Transverse colon (tissue), 4 donors: Measurements from ENCODE around the gene MAGEA2B. TPM values are rescaled to one million over a fixed set of nuclear protein-coding genes. Genes with fewer than 3 reads are reported as not detected.
"Not testable (repeated sequence)": the region's sequence is repeated elsewhere in the genome, so short reads cannot be mapped to it uniquely, and the experiment has no call there.

Experiments used
- DNase-seq: peaks from one replicate; pipeline ENCODE4 v3.0.0-alpha.2; 2019
- H3K27ac ChIP-seq, 4 donors: fragments of 200-600 bp; sonication (generic); 2 replicates each; pipeline ENCODE4 v1.5.1; 2016 to 2018; ENCODE audit warnings: inconsistent platforms in 4 of 4
- H3K27me3 ChIP-seq: fragments of 200-600 bp; sonication (generic); 2 replicates; pipeline ENCODE4 v1.5.1; 2017; ENCODE audit warnings: inconsistent platforms
- H3K36me3 ChIP-seq, 4 donors: fragments of 200-600 bp; sonication (generic); 2 replicates each; pipeline ENCODE4 v1.5.1; 2017 to 2019; ENCODE audit warnings: inconsistent platforms in 4 of 4
- H3K4me1 ChIP-seq, 4 donors: fragments of 200-600 bp; sonication (generic); 2 replicates each; pipeline ENCODE4 v1.5.1; 2017 to 2020; ENCODE audit warnings: inconsistent platforms in 4 of 4
- H3K4me3 ChIP-seq, 4 donors: fragments of 200-600 bp; sonication (generic); 1 replicate in 1 of 4; 2 replicates in 3 of 4; pipeline versions ENCODE4 v1.5.1 to v1.6.1; 2017 to 2019; ENCODE audit warnings: inconsistent platforms in 4 of 4
- H3K9me3 ChIP-seq, 2 donors: fragments of 200-600 bp; sonication (generic); 2 replicates each; pipeline ENCODE4 v1.5.1; 2017 to 2019; ENCODE audit warnings: inconsistent platforms in 2 of 2
- EP300 ChIP-seq: sonication (generic); formaldehyde crosslinking; IDR thresholded peaks from one replicate; pipeline ENCODE4 v1.6.1; 2017; ENCODE audit warnings: antibody characterized with exemption, low read depth
- POLR2A ChIP-seq: fragments of 450-650 bp; IDR thresholded peaks from one replicate; pipeline ENCODE4 v1.6.1; 2016; ENCODE audit warnings: antibody characterized with exemption, mild to moderate bottlenecking, moderate library complexity
- POLR2AphosphoS5 ChIP-seq, 3 donors: sonication (generic); formaldehyde crosslinking; IDR thresholded peaks; one replicate each; pipeline ENCODE4 v1.6.1; 2016; ENCODE audit warnings: antibody characterized with exemption in 3 of 3
- WGBS, 2 donors: methylation state at CpG; one replicate each; pipeline ENCODE4 v1.1.5; 2018; ENCODE audit warnings: low coverage in 1 of 2; 5-methylcytosine and 5-hydroxymethylcytosine counted together
- in situ Hi-C, 4 donors: fragments of 200-750 bp; cut with MboI; loops; one replicate each; pipeline versions ENCODE4 v1.15.0 to v1.15.1; 2017; ENCODE audit warnings: low sequenced_read_pairs in 3 of 4, low pct_ligation_motif_present in 1 of 4, low pct_unique_long_range_greater_than_20kb in 1 of 4
- intact Hi-C: fragments of 100-400 bp; cut with DNase I; formaldehyde crosslinking; loops from one replicate; pipeline ENCODE4 v1.15.1; 2023; ENCODE audit warnings: low total_unique reads
- total RNA-seq, 4 donors: library from RNA; depleted of rRNA; stranded (reverse); fragments of >200 nt; gene quantifications; one replicate each; pipeline ENCODE4 v1.1.0, GENCODE V29; 2016
- TF ChIP-seq, protein P1 (sequence below), 5 experiments: fragments of 200-600 bp in 3 of 5; fragments of 450-650 bp in 2 of 5; sonication (generic) in 3 of 5; IDR thresholded peaks; 1 replicate in 2 of 5; 2 replicates in 3 of 5; pipeline ENCODE4 v1.5.1; 2016 to 2017; ENCODE audit warnings: antibody characterized with exemption in 5 of 5, inconsistent platforms in 3 of 5, mild to moderate bottlenecking in 2 of 5, moderate library complexity in 1 of 5

MAGEA2B gene
- total RNA-seq, 4 donors from 2014 or later: not detected

DNA sequence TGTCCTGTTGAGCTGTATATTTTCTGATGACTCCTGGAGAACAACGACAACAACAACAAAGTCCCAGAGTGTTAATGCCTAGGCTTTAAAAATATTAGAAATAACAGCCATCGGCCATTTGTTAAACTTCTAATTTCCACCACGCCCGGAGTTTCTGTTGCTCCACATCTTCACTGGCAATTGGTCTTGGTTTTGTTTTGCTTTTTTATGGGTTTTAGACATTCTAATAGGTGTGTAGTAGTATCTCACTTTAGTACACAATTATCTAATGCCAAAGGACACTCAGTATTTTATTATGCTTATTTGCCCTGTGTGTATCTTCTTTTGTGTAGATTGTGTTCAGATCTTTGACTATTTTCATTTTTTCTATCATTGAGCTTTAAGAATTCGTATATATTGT is 24.1 kb downstream of the MAGEA2B start:
- in situ Hi-C loops (no loop called here), intact Hi-C loops (no loop called here)
- H3K9me3 ChIP-seq: no peaks in the 10 kb centered on the region
- no peaks in the 10 kb centered on the region for H3K27me3 ChIP-seq
- no peak for DNase-seq
- H3K4me3 ChIP-seq: no peak overlapping the region
- 67 to 79% methylated on average over 1 to 5 of the region's 5 CpGs for WGBS, 2 donors
- no peaks in the 10 kb centered on the region for H3K4me1 ChIP-seq
- no peaks in the 10 kb centered on the region for H3K36me3 ChIP-seq
- no peak overlapping the region for H3K27ac ChIP-seq
- TF ChIP-seq, protein P1, sequence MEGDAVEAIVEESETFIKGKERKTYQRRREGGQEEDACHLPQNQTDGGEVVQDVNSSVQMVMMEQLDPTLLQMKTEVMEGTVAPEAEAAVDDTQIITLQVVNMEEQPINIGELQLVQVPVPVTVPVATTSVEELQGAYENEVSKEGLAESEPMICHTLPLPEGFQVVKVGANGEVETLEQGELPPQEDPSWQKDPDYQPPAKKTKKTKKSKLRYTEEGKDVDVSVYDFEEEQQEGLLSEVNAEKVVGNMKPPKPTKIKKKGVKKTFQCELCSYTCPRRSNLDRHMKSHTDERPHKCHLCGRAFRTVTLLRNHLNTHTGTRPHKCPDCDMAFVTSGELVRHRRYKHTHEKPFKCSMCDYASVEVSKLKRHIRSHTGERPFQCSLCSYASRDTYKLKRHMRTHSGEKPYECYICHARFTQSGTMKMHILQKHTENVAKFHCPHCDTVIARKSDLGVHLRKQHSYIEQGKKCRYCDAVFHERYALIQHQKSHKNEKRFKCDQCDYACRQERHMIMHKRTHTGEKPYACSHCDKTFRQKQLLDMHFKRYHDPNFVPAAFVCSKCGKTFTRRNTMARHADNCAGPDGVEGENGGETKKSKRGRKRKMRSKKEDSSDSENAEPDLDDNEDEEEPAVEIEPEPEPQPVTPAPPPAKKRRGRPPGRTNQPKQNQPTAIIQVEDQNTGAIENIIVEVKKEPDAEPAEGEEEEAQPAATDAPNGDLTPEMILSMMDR (IDR thresholded peaks at IDR 0.05): no peak
- no peak for TF ChIP-seq POLR2A
- TF ChIP-seq EP300: no peak
- TF ChIP-seq POLR2AphosphoS5 (IDR thresholded peaks at IDR 0.05): no peak

DNA sequence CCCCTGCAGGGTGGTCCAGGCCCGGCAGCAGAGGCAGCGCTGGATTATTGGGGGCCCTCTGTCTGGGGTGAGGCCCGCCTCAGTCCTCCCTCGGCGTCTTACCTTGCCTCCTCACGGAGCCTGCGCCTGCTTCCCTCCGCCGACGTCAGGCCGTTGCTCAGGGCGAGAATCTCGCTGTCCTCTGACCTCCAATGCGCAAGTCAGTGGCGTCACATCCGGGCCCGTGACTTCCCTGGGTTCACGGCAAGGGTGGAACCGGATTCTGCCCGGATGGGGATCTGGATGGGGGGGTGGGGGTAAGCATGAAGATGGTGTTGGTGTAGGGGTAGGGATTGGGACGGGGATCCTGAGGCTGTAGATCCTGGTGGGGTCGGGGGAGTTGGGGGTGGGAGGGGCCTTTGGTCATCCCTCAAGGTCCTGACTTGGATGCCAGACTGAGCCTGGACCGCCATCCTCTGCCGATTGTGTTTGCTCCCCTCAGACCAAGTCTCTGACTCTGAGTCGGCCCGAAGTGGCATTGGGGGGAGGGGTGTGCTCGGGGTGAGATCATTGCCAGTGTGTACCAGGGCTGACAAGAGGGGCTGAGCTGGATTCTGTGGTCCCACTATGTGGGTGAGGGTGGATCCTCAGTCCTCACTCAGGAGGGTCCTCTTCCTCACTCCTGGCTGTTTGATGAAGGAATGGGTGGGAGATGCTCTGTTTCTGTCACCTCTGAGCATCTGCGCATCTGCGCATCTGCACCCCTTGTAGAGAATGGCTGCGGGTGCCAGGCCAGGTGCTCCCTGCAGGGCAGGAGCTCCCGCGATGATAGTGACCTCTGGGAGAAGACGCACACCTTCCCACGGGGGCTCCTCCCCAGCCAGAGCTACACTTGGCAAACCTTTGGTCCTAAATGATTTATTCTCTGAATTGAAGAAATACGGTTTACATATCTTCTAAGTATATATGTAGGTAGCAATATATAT is 39.5 kb downstream of the MAGEA2B start, which contains the start of gene MAGEA2:
MAGEA2 (minus strand) TSS at position 157 of the 965 bp plus-strand sequence. CDS start 2,479 bp downstream, outside the sequence.
- intact Hi-C loops, H3K9me3 ChIP-seq, H3K4me3 ChIP-seq, DNase-seq, H3K36me3 ChIP-seq, in situ Hi-C loops, H3K27ac ChIP-seq, H3K4me1 ChIP-seq, H3K27me3 ChIP-seq: not testable (repeated sequence)
- WGBS, 2 donors: no CpG with 5 or more reads among the region's 35 CpGs

DNA sequence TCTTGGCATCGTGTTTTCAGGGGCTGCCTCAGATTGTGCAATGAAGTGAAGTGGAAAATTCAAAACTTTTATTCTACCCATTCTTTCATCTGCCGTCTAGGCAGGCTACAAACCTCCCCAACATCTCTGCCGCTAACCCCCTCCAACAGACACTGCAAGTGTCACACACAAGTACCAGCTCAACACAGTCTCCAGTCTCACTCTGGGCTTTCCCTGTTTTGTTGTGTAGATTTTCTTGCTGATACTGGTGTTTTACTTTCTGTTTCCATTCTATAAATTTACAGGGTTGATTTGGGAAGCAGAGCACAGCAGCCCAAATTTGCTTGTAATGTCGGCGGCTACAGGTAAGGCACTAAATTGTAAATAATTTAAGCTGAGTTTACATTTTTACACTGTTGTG is 40.4 kb downstream of the MAGEA2B start:
- H3K9me3 ChIP-seq, in situ Hi-C loops, H3K36me3 ChIP-seq, intact Hi-C loops, DNase-seq, H3K4me3 ChIP-seq, H3K4me1 ChIP-seq, H3K27ac ChIP-seq, H3K27me3 ChIP-seq: not testable (repeated sequence)
- WGBS, 2 donors: no CpG with 5 or more reads among the region's 5 CpGs

DNA sequence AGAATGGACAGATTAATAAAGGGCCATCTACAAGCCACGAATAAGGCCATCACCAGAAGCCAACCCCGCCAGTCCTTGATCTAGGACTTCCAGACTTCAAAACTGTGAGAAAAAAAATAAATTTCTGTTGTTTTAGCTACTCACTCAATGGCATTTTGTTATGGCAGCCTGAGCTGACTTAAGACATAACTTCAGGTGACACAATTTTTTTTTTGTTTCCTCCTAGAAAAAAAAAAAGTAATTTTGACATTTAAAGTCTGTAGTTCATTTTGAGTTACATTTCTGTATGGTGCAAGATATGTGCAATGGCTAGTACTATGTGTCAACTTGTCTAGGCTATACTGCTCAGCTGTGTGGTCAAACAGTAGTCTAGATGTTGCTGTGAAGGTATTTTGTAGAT is 44.5 kb downstream of the MAGEA2B start, which contains the start of gene CSAG3:
CSAG3 (plus strand) TSS at position 301 of the 400 bp plus-strand sequence.
- DNase-seq, H3K4me3 ChIP-seq, H3K27me3 ChIP-seq, H3K27ac ChIP-seq, in situ Hi-C loops, H3K36me3 ChIP-seq, H3K9me3 ChIP-seq, intact Hi-C loops, H3K4me1 ChIP-seq: not testable (repeated sequence)
- no CpG with 5 or more reads among the region's 2 CpGs for WGBS, 2 donors

DNA sequence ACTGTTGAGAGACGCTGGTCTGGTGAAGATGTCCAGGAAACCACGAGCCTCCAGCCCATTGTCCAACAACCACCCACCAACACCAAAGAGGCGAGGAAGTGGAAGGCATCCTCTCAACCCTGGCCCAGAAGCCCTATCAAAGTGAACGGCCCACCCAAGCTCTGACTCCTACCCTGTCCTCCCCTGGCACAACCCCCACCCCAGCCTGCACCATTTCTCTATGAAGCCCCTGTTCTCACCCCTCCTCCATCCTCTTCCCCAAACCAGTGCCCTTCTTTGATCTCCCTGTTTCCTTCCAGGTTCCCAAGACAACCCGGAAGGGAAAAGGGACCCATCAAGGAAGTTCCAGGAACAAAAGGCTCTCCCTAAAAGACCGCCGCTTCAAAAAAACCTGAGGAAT is 45.1 kb downstream of the MAGEA2B start:
- H3K27ac ChIP-seq, H3K9me3 ChIP-seq, H3K27me3 ChIP-seq, H3K4me1 ChIP-seq, intact Hi-C loops, H3K4me3 ChIP-seq, in situ Hi-C loops, H3K36me3 ChIP-seq, DNase-seq: not testable (repeated sequence)
- 85% methylated on average over 5 of the region's 7 CpGs; no CpG with 5 or more reads in 1 of the 2 donors for WGBS, 2 donors

DNA sequence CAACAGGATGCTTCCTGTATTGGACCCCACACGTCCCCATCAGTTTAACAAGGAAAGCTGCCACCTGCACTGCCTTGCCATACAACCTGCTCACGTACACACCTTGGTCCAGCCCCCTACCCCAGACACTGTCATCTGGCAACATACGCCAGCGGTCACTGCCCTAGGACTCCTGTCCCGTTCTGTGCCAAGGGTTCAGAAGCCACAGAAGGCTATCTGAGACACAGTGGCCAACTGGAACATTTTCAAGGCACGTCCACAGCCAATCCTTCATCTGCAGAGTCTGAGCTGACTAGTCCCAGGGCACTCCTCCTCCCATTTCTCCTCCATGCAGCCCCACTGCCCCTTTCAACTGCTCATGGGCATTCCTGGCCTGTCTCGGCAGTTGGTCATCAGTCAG is 47.2 kb downstream of the MAGEA2B start:
- H3K4me1 ChIP-seq, H3K9me3 ChIP-seq, in situ Hi-C loops, H3K4me3 ChIP-seq, H3K36me3 ChIP-seq, DNase-seq, intact Hi-C loops, H3K27ac ChIP-seq, H3K27me3 ChIP-seq: not testable (repeated sequence)
- WGBS, 2 donors: 67% methylated on average over 2 of the region's 7 CpGs; no CpG with 5 or more reads in 1 of the 2 donors

DNA sequence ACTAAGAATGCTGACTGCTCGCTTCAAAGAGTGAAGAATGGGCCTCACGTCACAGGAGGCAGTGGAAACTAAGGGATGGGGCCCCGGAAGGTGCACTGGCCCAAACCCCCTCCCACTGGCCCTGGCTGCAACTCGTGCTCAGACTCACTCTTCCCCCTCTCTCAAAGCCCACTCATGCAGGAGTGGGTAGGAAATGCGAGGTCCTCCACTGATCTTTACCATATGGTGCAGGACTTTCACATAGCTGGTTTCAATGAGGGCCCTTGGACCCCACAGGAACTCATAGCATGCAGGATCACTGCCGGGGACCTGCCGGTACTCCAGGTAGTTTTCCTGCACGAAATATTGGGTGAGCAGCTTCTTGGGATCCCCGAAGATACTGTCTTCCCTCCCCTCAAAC is 52.1 kb downstream of the MAGEA2B start:
- DNase-seq, H3K36me3 ChIP-seq, H3K4me3 ChIP-seq, in situ Hi-C loops, H3K27ac ChIP-seq, H3K4me1 ChIP-seq, intact Hi-C loops, H3K9me3 ChIP-seq, H3K27me3 ChIP-seq: not testable (repeated sequence)
- WGBS, 2 donors: 74% methylated on average over 9 of the region's 9 CpGs; no CpG with 5 or more reads in 1 of the 2 donors

Other genes with a start within 250 kb of the MAGEA2B start
- not detected for gene GABRQ, start 76.7 kb upstream of the MAGEA2B start, total RNA-seq
- gene MAGEA3, start 15.8 kb upstream of the MAGEA2B start, total RNA-seq: not detected
- not detected for gene CSAG2, start 5.4 kb upstream of the MAGEA2B start, total RNA-seq
- gene CSAG1, start 19.1 kb downstream of the MAGEA2B start, total RNA-seq: not detected
- not detected for gene MAGEA12, start 19.1 kb downstream of the MAGEA2B start, total RNA-seq
- gene MAGEA2, start 39.2 kb downstream of the MAGEA2B start, total RNA-seq: not detected
- not detected for gene CSAG3, start 44.6 kb downstream of the MAGEA2B start, total RNA-seq
- gene MAGEA6, start 55.1 kb downstream of the MAGEA2B start, total RNA-seq: not detected
- 10 to 100 TPM in 2 of 4 donors, 1 to 10 TPM in 2; 3.4 to 14.6 (median 10.4) TPM for gene CETN2, start 116.1 kb downstream of the MAGEA2B start, total RNA-seq
- gene NSDHL, start 116.4 kb downstream of the MAGEA2B start, total RNA-seq: 10 to 100 TPM in 2 of 4 donors, 1 to 10 TPM in 2; 1.4 to 21.0 (median 13.5) TPM
- gene ZNF185, start 183.4 kb downstream of the MAGEA2B start, total RNA-seq: 1 to 10 TPM in 2 of 4 donors, under 1 TPM in 1, not detected in 1; 0.40 to 4.1 (median 3.2) TPM